Uterus (tissue), 2 donors: ENCODE results near the gene SUPT5H.
A peak's percentile ranks its signal among the peaks of the same experiment; 100 is the strongest.

Experiments
- CTCF ChIP-seq, 4 experiments: fragments of 200-600 bp in 2 of 4; fragments of 450-650 bp in 2 of 4; sonication (generic) in 2 of 4; IDR thresholded peaks; one replicate each; pipeline ENCODE4 v1.5.1; 2016 to 2019; ENCODE audit warnings: antibody characterized with exemption in 4 of 4, mild to moderate bottlenecking in 2 of 4, moderate library complexity in 1 of 4
- POLR2A ChIP-seq, 2 donors: fragments of 450-650 bp; IDR thresholded peaks; one replicate each; pipeline ENCODE4 v1.6.1; 2016; ENCODE audit warnings: antibody characterized with exemption in 2 of 2, mild to moderate bottlenecking in 1 of 2, moderate library complexity in 1 of 2

DNA sequence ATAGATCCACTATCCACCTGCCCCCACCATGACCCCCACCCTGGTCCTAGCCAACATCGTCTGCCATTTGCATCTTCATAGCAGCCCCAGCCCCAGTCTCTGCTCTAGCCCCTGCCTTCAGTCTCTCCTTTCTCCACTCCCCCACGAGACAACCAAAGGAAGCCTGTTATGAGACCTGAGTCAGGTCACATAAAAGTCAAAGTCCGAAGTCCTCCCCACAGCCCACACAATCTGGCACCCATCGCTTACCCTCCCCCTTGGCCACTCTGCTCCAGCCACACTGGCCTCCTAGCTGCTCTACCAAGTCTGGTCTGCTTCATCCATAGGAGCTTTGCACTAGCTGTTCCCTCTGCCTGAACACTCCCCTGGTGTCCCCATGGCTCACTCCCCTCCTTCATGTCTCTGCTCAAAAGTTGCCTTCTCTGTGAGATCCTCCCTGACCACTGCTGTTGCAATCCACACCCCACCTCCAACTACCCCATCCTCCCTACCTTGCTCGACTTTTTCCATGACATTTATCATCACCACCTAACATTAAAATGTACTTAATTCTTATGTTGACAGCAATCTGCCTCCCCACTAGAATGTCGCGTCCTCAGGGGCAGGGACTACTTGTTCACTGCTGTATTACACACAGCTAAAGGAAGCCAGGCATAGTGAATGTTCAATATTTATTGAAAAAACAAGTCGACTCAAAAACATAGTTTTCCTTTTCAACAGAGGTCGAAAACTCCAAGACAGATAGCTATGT lies 34.1 kb upstream of the SUPT5H start:
- TF ChIP-seq CTCF (IDR thresholded peaks at IDR 0.05) = no peak
- TF ChIP-seq POLR2A (IDR thresholded peaks at IDR 0.05) = peak in 1 of 2 donors; percentile 14
